GM23338 (cell line): ENCODE measurements around the gene FAT1. TPM values are rescaled to one million over a fixed set of nuclear protein-coding genes. Genes with fewer than 3 reads are reported as not detected.

ENCODE experiments used
- ATAC-seq: fragments of 200-7000 bp; cut with Tn5 transposase; 3 replicates; pipeline ENCODE4 v1.9.1; 2020
- DNase-seq: peaks from one replicate; pipeline ENCODE4 v3.0.0-alpha.2; 2015; ENCODE audit warnings: low spot score
- H2AFZ ChIP-seq: fragments of 200-600 bp; sonication (generic); 2 replicates; pipeline ENCODE4 v1.8.0; 2016; ENCODE audit warnings: antibody characterized with exemption, mild to moderate bottlenecking, moderate library complexity
- H3F3A ChIP-seq: fragments of 200-600 bp; sonication (generic); replicated peaks from 2 replicates; pipeline ENCODE4 v1.8.0; 2017; ENCODE audit warnings: antibody characterized with exemption, mixed run types, low read depth
- H3K27ac ChIP-seq: fragments of 200-600 bp; sonication (generic); 2 replicates; pipeline ENCODE4 v1.6.1; 2016; ENCODE audit warnings: low read depth
- H3K27me3 ChIP-seq: fragments of 200-600 bp; sonication (generic); 2 replicates; pipeline ENCODE4 v1.8.0; 2016; ENCODE audit warnings: mild to moderate bottlenecking, mixed run types, moderate library complexity; ENCODE audit not compliant: insufficient read depth
- H3K36me3 ChIP-seq: fragments of 200-600 bp; sonication (generic); 2 replicates; pipeline ENCODE4 v1.8.0; 2016; ENCODE audit warnings: mild to moderate bottlenecking; ENCODE audit not compliant: insufficient read depth
- H3K4me1 ChIP-seq: fragments of 200-600 bp; sonication (generic); 2 replicates; pipeline ENCODE4 v1.8.0; 2016; ENCODE audit warnings: mild to moderate bottlenecking, moderate library complexity; ENCODE audit not compliant: insufficient read depth
- H3K4me2 ChIP-seq: fragments of 200-600 bp; sonication (generic); 2 replicates; pipeline ENCODE4 v1.7.1; 2017; ENCODE audit warnings: mixed run types
- H3K4me3 ChIP-seq: fragments of 200-600 bp; sonication (generic); 2 replicates; pipeline ENCODE4 v1.6.1; 2016; ENCODE audit warnings: mixed run types
- H3K79me2 ChIP-seq: fragments of 200-600 bp; sonication (generic); replicated peaks from 2 replicates; pipeline ENCODE4 v1.8.0; 2017; ENCODE audit warnings: mild to moderate bottlenecking; ENCODE audit not compliant: insufficient read depth
- H3K9me2 ChIP-seq: fragments of 200-600 bp; sonication (generic); 2 replicates; pipeline ENCODE4 v1.8.0; 2017; ENCODE audit not compliant: insufficient read depth
- H4K20me1 ChIP-seq: fragments of 200-600 bp; sonication (generic); replicated peaks from 2 replicates; pipeline ENCODE4 v1.8.0; 2017; ENCODE audit warnings: mild to moderate bottlenecking; ENCODE audit not compliant: insufficient read depth
- H3K27ac Mint-ChIP-seq: 2 replicates; pipeline ENCODE4 v1.8.0; 2020; ENCODE audit warnings: inconsistent platforms, mild to moderate bottlenecking, moderate library complexity, mixed read lengths
- H3K27me3 Mint-ChIP-seq: 3 replicates; pipeline ENCODE4 v1.8.0; 2022; ENCODE audit warnings: low read depth, mild to moderate bottlenecking, moderate library complexity, mixed read lengths, inconsistent platforms; ENCODE audit not compliant: insufficient read depth, poor library complexity
- H3K36me3 Mint-ChIP-seq: 3 replicates; pipeline ENCODE4 v1.8.0; 2021; ENCODE audit warnings: low read depth, mild to moderate bottlenecking, inconsistent platforms, moderate library complexity, mixed read lengths
- H3K4me1 Mint-ChIP-seq: 3 replicates; pipeline ENCODE4 v1.8.0; 2020; ENCODE audit warnings: mild to moderate bottlenecking, inconsistent platforms, mixed read lengths
- H3K4me3 Mint-ChIP-seq: 3 replicates; pipeline ENCODE4 v1.8.0; 2021; ENCODE audit warnings: moderate library complexity, mild to moderate bottlenecking, inconsistent platforms, mixed read lengths
- H3K9me3 Mint-ChIP-seq: 3 replicates; pipeline ENCODE4 v1.8.0; 2020; ENCODE audit warnings: moderate library complexity, mild to moderate bottlenecking, inconsistent platforms, mixed read lengths
- EZH2phosphoT487 ChIP-seq: fragments of 200-600 bp; sonication (generic); IDR thresholded peaks from one replicate; pipeline ENCODE4 v1.8.1; 2018; ENCODE audit warnings: antibody characterized with exemption; ENCODE audit not compliant: unreplicated experiment
- JUNB ChIP-seq: IDR thresholded peaks from one replicate; pipeline ENCODE4 v1.6.1; 2016; ENCODE audit warnings: antibody characterized with exemption; ENCODE audit not compliant: unreplicated experiment
- NANOG ChIP-seq: IDR thresholded peaks from 2 replicates; pipeline ENCODE4 v1.6.1; 2016; ENCODE audit warnings: antibody characterized with exemption, borderline replicate concordance
- POLR2AphosphoS5 ChIP-seq: IDR thresholded peaks from 2 replicates; pipeline ENCODE4 v1.6.1; 2016; ENCODE audit warnings: antibody characterized with exemption, low read depth
- REST ChIP-seq: IDR thresholded peaks from one replicate; pipeline ENCODE4 v1.6.1; 2018; ENCODE audit warnings: antibody characterized with exemption; ENCODE audit not compliant: unreplicated experiment
- STAT1 ChIP-seq: IDR thresholded peaks from one replicate; pipeline ENCODE4 v1.6.1; 2016; ENCODE audit warnings: antibody characterized with exemption; ENCODE audit not compliant: unreplicated experiment
- ZNF114 ChIP-seq: fragments of 250-450 bp; sonication (Bioruptor Pico); IDR thresholded peaks from 2 replicates; pipeline ENCODE4 v1.5.0; 2020; ENCODE audit warnings: mild to moderate bottlenecking, moderate library complexity
- ZNF331 ChIP-seq: fragments of 250-450 bp; sonication (Bioruptor Pico); IDR thresholded peaks from 2 replicates; pipeline ENCODE4 v1.5.0; 2020; ENCODE audit warnings: low read depth, mild to moderate bottlenecking, moderate library complexity
- ZNF462 ChIP-seq: fragments of 250-450 bp; sonication (Bioruptor Pico); IDR thresholded peaks from 2 replicates; pipeline ENCODE4 v1.5.0; 2020; ENCODE audit warnings: mild to moderate bottlenecking, moderate library complexity
- polyA plus RNA-seq: library from polyadenylated mRNA; unstranded; fragments of >200 nt; fragmentation: Nextera tagmentation; extraction: Ambion mirVana; gene quantifications from 2 replicates; pipeline ENCODE4 v1.2.1, GENCODE V29; 2016
- total RNA-seq: library from RNA; depleted of rRNA; stranded (reverse); fragments of >200 nt; shearing (Covaris generic); gene quantifications from 2 replicates; pipeline ENCODE4 v1.2.3, GENCODE V29; 2014
- TF ChIP-seq, protein P1 (sequence below): IDR thresholded peaks from 2 replicates; pipeline ENCODE4 v1.6.1; 2016; ENCODE audit warnings: antibody characterized with exemption
- TF ChIP-seq, protein P2 (sequence below), 2 experiments: fragments of 200-600 bp in 1 of 2; sonication (generic) in 1 of 2; conservative IDR thresholded peaks; 2 replicates each; pipeline versions ENCODE4 v1.5.1 to v1.6.1; 2016 to 2017; ENCODE audit warnings: antibody characterized with exemption in 2 of 2, low read depth in 2 of 2, mild to moderate bottlenecking in 2 of 2, moderate library complexity in 1 of 2

Gene FAT1
- total and polyA plus RNA-seq, 2 experiments from 2014 or later = 37.6 to 137 TPM

DNA sequence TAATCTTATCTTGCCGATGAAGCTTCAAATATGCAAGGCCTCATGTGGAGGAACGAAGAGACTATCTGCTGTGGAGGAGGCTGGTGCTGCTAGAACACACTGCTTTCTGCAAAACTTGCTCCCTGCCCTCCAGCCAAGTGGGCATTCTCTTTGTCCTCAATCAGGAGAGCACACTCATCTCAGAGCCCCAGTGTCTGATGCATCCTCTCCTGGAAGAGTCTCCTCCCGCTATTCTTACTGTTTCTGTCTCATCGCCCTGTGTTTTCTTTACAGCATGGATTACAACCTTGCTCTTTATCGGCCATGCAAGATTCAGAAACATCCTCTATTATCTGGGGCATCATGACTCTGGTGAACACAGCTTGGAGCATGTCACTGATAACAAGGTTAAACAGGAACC is 100.1 kb downstream of the FAT1 start:
- 0 out of 2 replicates have a peak, but pooled peaks cover 4% of the 10 kb centered on the region for H3F3A ChIP-seq

More for the DNA sequence above, 100.1 kb downstream of the FAT1 start:
- Histone ChIP-seq H3K4me1 (0 out of 2 replicates have a peak, but pooled peaks cover 8% of the 10 kb centered on the region), H3K27ac (no peak overlapping the region), H4K20me1 (no peaks in the 10 kb centered on the region), H3K4me2 (no peak overlapping the region), H3K36me3 (peaks cover 11% of the 10 kb centered on the region), H3K79me2 (no peaks in the 10 kb centered on the region), H2AFZ (no peak overlapping the region), H3K4me3 (no peak overlapping the region), H3K27me3 (no peaks in the 10 kb centered on the region), H3K9me2 (no peaks in the 10 kb centered on the region)
- Mint-ChIP-seq H3K36me3 (peaks cover 65% of the 10 kb centered on the region), H3K4me1 (peaks cover 21% of the 10 kb centered on the region), H3K4me3 (no peak overlapping the region), H3K27ac (peak overlapping the region; percentile 36), H3K27me3 (peaks cover 6% of the 10 kb centered on the region), H3K9me3 (no peaks in the 10 kb centered on the region; the same call in 2 of the 3 replicates)
- no peak for DNase-seq
- TF ChIP-seq POLR2AphosphoS5 (no peak), JUNB (no peak), ZNF462 (CRISPR knock-in tag) (no peak), REST (no peak), NANOG (no peak), ZNF331 (CRISPR knock-in tag) (no peak), STAT1 (no peak), EZH2phosphoT487 (no peak), ZNF114 (no peak)
- TF ChIP-seq, protein P1, sequence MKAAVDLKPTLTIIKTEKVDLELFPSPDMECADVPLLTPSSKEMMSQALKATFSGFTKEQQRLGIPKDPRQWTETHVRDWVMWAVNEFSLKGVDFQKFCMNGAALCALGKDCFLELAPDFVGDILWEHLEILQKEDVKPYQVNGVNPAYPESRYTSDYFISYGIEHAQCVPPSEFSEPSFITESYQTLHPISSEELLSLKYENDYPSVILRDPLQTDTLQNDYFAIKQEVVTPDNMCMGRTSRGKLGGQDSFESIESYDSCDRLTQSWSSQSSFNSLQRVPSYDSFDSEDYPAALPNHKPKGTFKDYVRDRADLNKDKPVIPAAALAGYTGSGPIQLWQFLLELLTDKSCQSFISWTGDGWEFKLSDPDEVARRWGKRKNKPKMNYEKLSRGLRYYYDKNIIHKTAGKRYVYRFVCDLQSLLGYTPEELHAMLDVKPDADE = no peak
- TF ChIP-seq, protein P2, sequence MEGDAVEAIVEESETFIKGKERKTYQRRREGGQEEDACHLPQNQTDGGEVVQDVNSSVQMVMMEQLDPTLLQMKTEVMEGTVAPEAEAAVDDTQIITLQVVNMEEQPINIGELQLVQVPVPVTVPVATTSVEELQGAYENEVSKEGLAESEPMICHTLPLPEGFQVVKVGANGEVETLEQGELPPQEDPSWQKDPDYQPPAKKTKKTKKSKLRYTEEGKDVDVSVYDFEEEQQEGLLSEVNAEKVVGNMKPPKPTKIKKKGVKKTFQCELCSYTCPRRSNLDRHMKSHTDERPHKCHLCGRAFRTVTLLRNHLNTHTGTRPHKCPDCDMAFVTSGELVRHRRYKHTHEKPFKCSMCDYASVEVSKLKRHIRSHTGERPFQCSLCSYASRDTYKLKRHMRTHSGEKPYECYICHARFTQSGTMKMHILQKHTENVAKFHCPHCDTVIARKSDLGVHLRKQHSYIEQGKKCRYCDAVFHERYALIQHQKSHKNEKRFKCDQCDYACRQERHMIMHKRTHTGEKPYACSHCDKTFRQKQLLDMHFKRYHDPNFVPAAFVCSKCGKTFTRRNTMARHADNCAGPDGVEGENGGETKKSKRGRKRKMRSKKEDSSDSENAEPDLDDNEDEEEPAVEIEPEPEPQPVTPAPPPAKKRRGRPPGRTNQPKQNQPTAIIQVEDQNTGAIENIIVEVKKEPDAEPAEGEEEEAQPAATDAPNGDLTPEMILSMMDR (conservative IDR thresholded peaks at IDR 0.05; ENCODE audit: low read depth in 2 of 2) = no peak
- no peak for ATAC-seq
